HG03457 (cell line): ENCODE results near the gene LRP1B.

Experiments
- ATAC-seq: cut with Tn5 transposase; IDR thresholded peaks from one replicate; pipeline ENCODE4 v1.9.1; 2021; ENCODE audit warnings: moderate number of reproducible peaks; ENCODE audit not compliant: unreplicated experiment

LRP1B gene

DNA sequence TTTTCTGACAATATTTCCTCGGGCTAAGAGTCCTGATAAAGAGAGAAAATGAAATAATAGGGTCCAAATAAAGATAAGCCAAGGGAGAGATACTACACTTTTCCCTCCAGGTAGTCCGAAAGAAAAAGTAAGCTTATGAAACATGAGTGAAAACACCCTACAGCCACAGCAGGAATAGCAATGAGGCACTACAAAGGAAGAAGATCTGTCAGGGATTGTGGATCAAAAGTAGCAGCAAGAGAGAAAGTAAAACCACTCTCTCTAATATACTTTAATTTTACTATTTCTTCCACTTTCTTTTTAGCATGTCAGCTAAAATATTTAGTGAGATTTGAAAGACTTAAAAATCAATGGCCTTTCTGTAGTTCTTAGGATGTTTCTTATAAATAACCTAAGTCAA lies 1601.8 kb downstream of the LRP1B start:
- ATAC-seq, result no peak

DNA sequence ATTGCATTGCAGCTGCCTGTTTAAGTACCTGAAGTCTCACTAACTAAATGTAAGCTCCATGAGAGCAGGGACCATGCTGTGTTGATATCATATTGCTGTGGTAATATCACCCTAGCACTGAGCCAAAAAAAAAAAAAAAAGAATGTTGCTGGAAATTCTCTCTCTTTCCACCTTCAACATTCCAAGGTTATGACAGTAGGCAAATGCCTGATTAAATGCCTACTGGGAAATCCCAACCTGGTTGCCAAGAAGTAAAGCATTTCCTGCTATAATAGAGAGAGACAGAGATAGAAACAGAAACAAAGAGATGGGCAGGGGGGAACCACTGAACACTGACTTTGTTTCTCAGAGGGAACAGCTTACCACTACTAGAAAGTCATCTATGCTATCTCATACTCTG lies 1604.2 kb downstream of the LRP1B start:
- no peak for ATAC-seq

DNA sequence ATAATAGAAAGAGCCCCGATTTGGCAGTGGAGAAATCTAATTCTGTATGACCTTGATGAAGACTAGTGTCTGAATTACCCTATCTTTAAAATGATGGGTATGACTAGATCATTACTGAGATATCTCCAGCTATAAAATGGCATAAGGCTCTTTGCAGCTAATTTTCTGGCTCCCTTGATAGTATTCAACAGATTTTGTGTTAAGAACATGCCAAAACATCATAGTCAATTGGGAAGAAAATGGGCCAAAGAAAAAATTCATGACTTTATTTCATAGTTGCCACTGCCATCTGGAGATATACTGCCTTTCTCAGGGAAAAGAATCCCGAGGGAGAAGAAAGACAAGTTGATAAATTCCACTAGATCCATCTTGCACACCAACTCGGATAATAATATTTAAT lies 1618.7 kb downstream of the LRP1B start:
- no peak for ATAC-seq

DNA sequence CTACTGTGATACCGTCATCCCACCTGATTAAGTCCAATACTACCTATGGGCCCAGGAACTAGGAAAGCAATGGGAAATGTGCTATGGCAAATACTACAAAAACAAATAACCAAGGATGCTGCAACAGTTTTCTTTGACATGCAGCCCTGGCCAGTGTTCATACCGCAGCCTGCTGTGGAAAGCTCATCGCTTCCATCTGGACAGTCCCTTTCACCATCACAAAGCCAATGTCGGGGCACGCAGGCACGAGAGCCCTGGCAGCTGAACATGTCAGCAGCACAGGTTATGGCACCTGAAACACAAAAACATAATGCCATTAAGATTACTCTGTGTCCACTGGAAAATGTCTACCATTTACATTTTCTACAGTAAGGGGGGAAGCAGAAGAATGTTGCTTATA lies 1621.1 kb downstream of the LRP1B start:
- ATAC-seq, result no peak

DNA sequence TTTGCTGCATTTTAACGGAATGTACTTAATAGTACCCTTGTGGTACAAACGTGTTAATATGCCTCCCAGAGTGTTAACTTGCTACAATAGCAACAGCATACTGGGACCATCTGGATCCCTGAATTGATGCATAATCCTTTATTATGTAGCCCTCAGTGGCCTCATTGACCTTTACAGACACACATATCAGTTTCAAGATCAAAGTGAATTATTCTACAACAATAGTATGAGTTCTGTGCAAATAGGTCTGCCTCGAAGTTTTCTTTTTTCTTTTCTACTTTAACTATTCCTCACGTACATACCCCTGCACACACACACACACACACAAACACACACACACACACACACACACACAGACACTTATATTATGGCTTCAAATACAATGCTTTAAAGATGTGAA lies 1622.1 kb downstream of the LRP1B start:
- no peak for ATAC-seq

DNA sequence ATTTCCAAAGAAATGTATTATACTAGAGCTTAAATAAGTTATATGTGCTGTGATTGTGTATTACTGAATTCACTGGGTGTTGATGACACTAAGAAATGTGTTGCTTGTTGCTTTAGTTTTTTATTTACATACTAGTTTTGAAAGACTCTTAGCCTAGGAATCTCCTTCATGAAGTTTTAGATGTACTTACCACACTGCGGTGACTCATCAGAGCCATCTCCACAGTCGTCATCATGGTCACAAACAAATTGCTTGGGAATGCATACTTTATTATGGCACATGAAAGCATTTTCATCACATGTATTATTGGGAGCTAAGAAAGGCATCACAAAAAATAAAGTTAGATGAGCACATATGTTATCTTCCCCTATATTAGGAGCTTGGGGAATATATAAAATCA lies 1624.2 kb downstream of the LRP1B start:
- ATAC-seq, result no peak

DNA sequence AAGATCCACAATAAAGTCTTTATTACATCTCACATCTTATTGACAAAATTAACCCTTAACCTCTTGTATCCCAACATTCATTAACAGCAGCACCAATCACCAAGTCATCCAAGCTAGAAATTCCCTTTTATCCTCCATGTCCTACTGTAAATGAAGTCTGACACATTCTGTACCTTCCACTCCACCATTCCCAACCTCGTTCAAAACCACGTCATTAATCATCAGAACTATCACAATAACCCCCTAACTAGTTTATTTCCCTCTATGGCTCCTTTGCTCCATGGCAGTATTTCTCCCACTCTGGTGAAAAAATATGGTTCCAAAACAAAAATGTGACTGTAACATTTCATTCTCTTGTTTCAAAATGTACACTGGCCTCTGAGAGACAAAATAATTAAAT lies 1626.2 kb downstream of the LRP1B start:
- no peak for ATAC-seq

DNA sequence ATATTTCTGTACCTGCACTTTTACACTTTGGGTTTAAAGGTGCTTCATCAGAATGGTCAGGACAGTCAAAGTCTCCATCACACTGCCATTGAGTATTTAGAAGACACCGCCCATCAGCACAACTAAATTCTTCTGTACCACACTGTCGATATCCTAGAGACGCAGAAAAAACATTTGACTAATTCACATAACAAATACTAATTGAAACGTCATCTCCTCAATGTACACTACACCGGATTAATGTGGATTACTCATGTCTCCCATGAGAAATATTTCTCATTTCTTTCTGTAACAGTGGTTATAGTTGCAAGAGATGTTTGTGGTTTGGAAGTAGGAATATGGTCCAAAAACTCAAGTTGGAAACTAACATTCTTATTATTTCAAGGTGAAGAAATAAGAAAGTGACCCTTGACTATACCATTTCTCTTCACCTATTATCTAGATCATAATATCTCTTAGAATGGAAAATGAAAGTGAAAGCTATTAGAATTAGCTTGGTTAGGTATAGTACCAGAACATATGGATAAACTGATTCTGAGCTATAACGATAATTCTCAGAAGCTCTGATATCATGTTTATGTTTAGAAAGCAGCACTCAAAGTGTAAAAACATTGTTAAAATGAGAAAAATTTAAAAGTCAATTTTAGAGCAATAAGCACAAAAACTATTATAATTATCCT lies 1627.7 kb downstream of the LRP1B start:
- no peak for ATAC-seq

DNA sequence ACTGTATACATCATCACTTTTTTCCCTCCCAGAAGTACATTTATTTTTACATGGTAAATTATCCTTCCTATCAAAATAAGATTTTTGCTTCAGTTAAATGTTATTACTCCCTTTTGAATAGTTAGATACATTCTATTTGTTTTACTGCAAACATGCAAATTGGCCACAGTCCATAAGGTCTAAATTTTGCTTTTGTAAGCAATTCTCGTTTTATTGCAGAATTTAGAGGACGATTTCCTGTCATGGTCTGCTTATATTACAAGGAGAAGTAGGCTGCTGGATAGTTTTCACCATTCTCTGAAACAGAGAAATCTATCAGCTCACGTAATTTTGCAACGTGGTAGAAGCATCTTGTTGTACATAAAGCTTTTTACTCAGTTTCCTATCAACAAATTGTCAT lies 1632.5 kb downstream of the LRP1B start:
- ATAC-seq, result no peak

DNA sequence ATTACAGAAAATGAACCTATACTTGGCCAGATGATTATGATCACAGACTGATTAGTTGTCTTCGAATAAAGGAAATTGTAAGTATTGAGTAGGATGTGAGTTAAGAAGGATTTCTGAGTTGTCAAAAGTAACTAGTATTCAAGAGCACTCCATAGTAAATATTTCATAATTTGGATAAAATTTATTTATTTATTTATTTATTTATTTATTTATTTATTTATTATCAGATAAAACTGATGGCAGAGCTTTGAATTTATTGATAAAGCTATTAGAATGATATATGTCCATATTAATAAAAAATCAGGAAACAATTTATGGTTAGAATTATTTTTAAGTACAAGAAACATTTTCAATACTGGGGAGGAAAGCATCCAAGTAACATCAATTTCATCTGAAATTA lies 1634.1 kb downstream of the LRP1B start:
- no peak for ATAC-seq

DNA sequence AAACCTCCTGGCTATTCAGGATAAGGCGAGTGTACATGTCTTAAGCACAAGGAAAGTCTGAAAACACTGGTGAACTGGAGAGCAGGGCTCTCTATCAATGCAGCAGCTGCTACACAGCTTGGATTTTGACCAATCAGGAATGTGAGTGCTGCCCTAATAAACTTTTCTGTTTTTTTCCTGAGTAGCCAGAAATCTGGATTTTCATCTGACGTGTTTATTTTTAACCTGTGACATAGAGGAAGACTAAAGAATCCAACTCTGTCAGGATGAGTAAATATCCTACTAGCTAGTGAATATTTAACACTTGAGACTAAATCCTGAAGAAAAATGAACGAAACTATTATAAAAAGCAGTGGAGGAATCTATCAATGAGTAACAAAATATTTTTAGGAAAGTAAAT lies 1638.9 kb downstream of the LRP1B start:
- no peak for ATAC-seq

DNA sequence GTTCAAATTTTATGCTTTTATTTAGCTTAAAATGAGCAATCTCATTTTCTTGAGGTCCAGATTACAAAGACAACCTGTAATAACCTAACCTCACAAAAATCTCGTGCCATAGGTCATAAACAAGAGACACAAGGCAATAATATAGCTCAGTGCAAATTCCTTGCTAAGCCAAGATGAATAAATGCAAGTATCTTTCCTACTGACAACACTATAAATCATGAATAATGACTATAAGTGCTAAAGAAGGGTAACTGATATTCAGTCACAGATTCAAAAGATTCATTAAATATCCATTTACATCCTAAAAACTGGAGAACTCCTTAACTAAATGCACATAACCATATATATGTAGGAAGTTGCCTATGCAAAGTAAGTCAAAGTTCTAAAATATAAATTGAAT lies 1641.6 kb downstream of the LRP1B start:
- ATAC-seq, result no peak

DNA sequence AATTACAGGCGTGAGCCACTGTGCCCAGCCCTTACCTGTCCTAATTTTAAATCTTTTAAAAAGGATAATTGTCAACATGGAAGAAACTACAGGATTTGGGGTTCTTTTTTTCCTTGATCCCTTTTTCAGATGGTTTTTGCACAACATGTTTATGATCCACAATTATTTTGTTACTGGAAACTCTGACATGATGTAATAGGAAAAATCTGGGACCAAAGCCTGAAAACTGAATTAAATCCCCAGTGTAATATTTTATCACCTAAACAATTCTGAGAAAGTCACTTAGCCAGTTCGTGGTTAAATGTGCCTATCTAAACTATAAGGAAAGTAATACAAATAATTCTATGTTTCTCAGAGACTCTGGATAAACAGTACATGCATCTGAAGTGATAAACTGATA lies 1649.7 kb downstream of the LRP1B start:
- no peak for ATAC-seq

DNA sequence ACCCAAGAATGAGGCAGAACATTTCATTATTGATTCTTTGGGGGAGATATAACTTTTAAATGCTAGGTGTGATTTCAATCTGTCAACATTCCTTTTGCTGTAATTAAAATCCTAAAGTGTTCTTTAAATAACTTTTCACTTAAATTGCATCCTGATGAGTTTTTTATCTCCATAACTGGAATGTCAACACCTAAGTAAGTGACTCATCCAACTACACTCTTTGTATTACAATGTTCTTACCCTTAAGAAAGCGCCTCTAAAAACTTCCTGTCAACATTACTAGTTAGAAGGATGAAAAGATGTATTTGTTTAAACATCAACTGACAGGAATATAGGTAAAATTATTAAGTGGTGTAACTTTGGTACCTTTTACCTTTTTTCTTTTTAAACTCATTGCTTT lies 1657.0 kb downstream of the LRP1B start:
- no peak for ATAC-seq

DNA sequence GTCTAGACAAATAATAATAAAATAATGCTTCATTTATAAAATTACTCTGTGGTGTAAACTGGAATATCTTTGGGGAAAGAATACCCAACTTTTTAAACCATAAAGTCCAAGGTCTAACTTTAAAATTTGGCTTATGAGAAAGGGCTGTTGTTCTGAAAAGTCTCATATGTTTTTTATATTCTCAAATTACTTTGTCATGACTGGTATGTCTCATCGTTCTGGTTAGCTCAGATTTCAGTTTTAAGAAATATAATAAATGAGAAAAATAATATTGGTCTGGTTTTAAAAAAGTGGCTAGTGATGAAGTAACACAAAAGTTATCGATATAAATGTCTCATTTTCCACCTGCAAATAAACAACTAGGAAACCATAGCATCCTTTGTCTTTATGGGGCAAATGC lies 1658.1 kb downstream of the LRP1B start:
- no peak for ATAC-seq

DNA sequence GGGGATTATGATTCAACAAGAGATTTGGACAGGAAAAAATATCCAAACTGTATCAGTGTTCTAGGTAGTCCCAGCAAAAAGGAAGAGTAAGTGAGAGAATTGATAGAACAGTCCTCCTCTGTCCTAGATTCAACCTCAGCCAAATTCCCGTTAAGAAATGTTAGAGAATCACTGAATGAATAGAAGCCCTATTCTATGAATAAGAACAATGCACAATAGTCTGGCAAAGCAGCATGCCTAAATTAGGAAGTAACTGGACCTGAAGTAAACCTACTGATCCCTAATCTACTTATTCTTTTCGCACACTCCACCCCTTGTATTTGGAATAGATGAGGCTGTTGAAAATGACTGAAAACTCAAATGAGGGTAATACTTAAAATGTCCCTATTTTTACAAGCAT lies 1665.5 kb downstream of the LRP1B start:
- ATAC-seq, result no peak

DNA sequence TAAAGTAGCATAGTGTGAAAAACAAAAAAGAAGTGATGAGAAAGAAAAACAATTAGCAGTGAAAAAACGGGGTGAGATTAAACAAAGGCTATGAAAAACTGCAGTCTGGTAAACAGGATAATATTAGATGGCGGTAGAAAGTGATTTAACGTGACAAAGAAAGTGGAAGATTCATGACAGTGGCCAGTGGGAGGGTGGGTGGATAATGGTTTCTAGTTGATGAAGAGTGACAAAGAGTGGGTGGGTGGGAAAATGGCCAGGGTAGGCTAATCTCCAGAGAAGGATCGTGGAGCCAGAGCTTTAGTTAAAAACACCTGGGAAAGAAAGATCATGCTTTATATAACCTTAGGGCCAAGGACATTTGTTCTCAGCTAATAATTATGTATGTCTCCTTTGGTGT lies 1667.8 kb downstream of the LRP1B start:
- ATAC-seq, result no peak

DNA sequence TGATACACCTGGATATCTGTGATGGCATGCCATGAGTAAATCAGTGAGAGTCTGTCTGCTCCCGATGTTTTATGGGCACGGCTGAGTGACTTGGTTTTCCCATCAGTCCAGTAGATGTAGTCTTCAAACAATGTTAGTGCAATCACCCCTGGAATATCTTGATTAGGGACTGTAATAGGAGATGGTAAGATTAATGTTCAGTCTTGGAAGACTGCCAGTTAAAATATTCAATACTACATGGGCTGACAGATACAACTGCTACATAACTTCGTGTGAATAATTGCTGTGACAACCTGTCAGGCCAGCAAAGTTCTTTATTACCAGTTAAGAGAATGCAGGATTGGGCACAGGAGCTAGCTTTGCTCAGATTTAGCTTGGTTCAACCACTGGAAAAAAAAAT lies 1673.3 kb downstream of the LRP1B start:
- no peak for ATAC-seq

DNA sequence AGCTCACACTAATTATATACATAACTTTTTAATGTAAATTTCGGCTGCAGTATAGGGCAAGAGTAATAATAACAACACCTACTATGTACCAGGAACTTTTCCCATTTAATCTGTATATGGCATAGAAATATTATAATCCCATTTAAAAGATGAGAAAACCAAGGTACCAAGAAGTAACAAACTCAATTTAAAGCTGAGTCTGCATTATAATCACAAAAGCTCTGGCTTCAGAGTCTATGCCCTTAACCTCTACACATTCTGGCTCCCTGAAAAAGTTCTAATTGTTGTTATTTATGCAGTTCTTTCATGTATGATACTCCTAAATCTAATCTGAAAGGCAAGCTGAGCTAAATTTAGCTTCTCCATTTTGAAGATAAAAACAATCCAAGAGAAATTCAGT lies 1675.5 kb downstream of the LRP1B start:
- ATAC-seq, result no peak

DNA sequence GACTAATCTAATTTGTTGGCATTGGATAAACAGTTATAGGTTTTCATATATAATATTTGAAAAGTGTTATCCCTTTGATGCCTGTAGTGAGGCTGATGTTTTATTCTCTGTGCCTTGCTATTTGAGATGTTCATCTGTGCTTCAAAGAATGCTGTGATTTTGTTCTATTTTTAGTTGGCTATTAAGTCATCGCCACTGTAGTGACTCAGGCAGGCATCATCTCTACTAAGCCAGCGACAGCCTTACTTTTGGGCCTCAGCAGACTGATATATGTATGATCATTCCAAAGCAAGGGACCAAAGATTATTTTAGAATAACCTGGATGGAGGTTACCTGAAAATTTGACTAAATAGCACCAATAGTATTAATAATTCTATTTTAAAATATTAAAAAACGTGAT lies 1676.1 kb downstream of the LRP1B start:
- no peak for ATAC-seq

DNA sequence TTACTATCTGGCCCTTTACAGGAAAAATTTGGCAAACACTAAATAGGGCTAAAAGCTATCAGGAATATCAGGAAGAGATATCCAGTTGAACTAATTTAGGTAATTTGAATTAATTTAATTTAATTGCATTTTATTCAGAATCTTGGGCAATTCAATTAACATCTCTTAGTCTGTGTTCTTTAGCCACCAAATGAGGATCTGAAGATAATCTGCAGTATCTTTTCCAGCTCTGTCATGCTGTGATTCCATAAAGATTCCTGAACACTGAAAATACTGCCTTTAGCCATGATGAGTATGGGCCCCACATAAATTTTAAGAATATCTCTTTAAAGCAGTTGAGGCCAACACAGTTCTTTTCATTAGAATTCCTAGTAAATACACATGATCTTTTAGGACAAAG lies 1679.5 kb downstream of the LRP1B start:
- ATAC-seq, result no peak

DNA sequence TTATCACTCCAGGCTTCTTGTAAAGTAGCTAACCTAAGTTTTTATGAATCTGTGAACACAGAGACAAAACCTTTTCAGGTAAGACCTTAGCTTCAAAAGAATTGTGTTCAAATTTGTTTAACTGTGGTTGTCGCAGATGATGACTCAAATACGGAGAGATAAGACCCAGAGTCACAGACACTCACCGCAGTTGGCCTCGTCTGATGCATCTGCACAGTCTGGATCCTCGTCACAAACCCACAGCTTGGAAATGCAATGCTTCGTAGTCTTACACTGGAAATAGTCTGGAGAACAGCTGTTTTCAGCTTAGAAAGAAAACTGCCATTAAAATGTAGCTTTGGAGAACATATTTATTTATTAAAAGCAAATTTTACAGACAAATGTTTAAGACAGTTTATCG lies 1688.5 kb downstream of the LRP1B start:
- no peak for ATAC-seq

DNA sequence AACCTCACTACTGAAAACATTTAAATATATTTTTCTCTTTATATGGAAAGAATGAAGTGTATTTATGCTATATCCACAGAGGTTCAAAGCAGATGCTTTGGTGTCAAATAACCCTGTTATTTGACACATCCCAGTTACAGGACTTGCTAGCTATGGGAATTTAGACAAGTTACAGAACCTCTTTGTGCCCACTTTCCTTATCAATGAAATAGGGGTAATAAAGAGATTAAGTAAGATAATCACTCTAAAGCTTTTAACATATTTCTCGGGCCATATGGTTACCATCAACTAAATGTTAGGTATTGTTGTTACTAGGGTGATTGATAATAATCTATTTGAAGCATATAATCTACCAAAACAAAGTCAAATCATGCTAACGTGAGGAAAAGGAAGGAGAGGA lies 1690.0 kb downstream of the LRP1B start:
- no peak for ATAC-seq

DNA sequence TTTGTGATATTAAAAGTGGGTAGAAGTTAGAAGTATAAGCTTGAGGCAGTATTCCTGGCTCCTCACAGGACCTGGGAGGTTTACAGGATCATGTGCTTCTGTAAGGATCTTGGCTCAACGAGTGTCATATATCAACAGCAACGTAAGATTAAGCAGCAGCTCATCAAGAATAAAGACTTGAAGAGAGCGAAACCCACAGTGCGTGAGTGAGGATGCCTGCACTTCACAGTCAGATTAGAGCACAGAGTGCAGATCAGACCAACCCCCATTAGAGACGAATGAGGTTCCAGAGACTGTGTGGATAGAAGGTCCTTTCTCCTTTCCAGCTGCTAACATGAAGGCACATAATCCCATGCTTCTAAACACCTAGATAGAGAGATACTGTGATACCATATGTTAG lies 1693.9 kb downstream of the LRP1B start:
- ATAC-seq, result no peak
